K562 (cell line): Measurements from ENCODE around the gene KCNMB2. TPM values are rescaled to one million over a fixed set of nuclear protein-coding genes. Genes with fewer than 3 reads are reported as not detected.

Source experiments
- ATAC-seq: fragments of 200-7000 bp; cut with Tn5 transposase; 3 replicates; pipeline ENCODE4 v1.9.1; 2020; ENCODE audit warnings: moderate library complexity
- BruUV-seq: library from RNA; stranded (reverse); fragments of 400-500 nt; replicated peaks from 2 replicates; lab custom pipeline; 2021; lab: Mats Ljungman, UMichigan
- CTCF ChIA-PET: fragments of 300-600 bp; formaldehyde crosslinking; extraction: SDS; loops from one replicate; lab custom pipeline; 2021; ENCODE audit warnings: low intra/inter-chr PET ratio; lab: Yijun Ruan, JAX
- POLR2A ChIA-PET: fragments of 300-600, 350-650 bp; sonication (Branson Sonifier 250); formaldehyde crosslinking; extraction: SDS; loops from one replicate; lab custom pipeline; 2021; ENCODE audit warnings: antibody characterized with exemption, inconsistent platforms; lab: Yijun Ruan, JAX
- DNase-seq, 4 experiments: peaks; one replicate each; pipeline versions ENCODE4 v3.0.0 to v3.0.0-alpha.2; 2011 to 2018; ENCODE audit warnings: low spot score in 3 of 4, mixed read lengths in 3 of 4; ENCODE audit errors: extremely low read depth in 1 of 4
- FAIRE-seq: peaks from 2 replicates; lab custom pipeline; 2011; peaks lifted over from hg19 to GRCh38; lab: Jason Lieb, UNC
- H2AFZ ChIP-seq: 2 replicates; pipeline ENCODE4 v1.6.0; 2011; ENCODE audit warnings: low read depth, low read length, control low read depth, inconsistent platforms
- H3K27ac ChIP-seq: fragments of 200-600 bp; 3 replicates; pipeline ENCODE4 v1.8.0; 2011; ENCODE audit warnings: low read depth, mild to moderate bottlenecking, control low read depth, inconsistent platforms, low read length, moderate library complexity, mixed read lengths; ENCODE audit errors: extremely low read depth
- H3K27me3 ChIP-seq, 2 experiments: fragments of 300-600 bp in 1 of 2; 2 replicates in 1 of 2; 3 replicates in 1 of 2; pipeline versions ENCODE4 v1.6.0 to v1.8.0; 2011; ENCODE audit warnings: inconsistent platforms in 2 of 2, low read length in 2 of 2, mild to moderate bottlenecking in 1 of 2, mixed read lengths in 1 of 2, moderate library complexity in 1 of 2; ENCODE audit not compliant: control insufficient read depth in 2 of 2, insufficient read depth in 2 of 2
- H3K36me3 ChIP-seq: fragments of 300-600 bp; 3 replicates; pipeline ENCODE4 v1.8.0; 2011; ENCODE audit warnings: mild to moderate bottlenecking, low read length, inconsistent platforms; ENCODE audit not compliant: control insufficient read depth, insufficient read depth
- H3K4me1 ChIP-seq, 2 experiments: fragments of 200-600 bp in 1 of 2; replicated peaks in 1 of 2; 2 replicates in 1 of 2; 3 replicates in 1 of 2; pipeline versions ENCODE4 v1.5.1 to v1.8.0; 2011; ENCODE audit warnings: inconsistent platforms in 2 of 2, low read length in 2 of 2, mild to moderate bottlenecking in 1 of 2, mixed read lengths in 1 of 2, moderate library complexity in 1 of 2; ENCODE audit not compliant: control insufficient read depth in 2 of 2, insufficient read depth in 2 of 2
- H3K4me2 ChIP-seq: 2 replicates; pipeline ENCODE4 v1.6.1; 2011; ENCODE audit warnings: low read length, control low read depth, inconsistent platforms, mixed read lengths; ENCODE audit not compliant: insufficient read depth
- H3K4me3 ChIP-seq: fragments of 200-600 bp; sonication (generic), shearing (Covaris generic); 2 replicates; pipeline ENCODE4 v1.5.1; 2016; ENCODE audit warnings: control low read depth, inconsistent platforms
- H3K79me2 ChIP-seq: fragments of 200-600 bp; 3 replicates; pipeline ENCODE4 v1.8.0; 2011; ENCODE audit warnings: low read length, inconsistent platforms; ENCODE audit not compliant: control insufficient read depth, insufficient read depth
- H3K9ac ChIP-seq, 2 experiments: 2 replicates each; pipeline versions ENCODE4 v1.6.0 to v1.6.1; 2011; ENCODE audit warnings: low read depth in 2 of 2, low read length in 2 of 2, control low read depth in 1 of 2, inconsistent platforms in 1 of 2, mild to moderate bottlenecking in 1 of 2, mixed read lengths in 1 of 2; ENCODE audit not compliant: insufficient read depth in 1 of 2
- H3K9me1 ChIP-seq: one replicate; pipeline ENCODE4 v1.6.0; 2011; ENCODE audit warnings: inconsistent platforms, mild to moderate bottlenecking, low read length, moderate library complexity; ENCODE audit not compliant: control insufficient read depth, insufficient read depth
- H3K9me3 ChIP-seq: replicated peaks from 2 replicates; pipeline ENCODE4 v1.5.1; 2011; ENCODE audit warnings: low read depth, low read length, inconsistent platforms; ENCODE audit not compliant: control insufficient read depth, insufficient read depth
- H4K20me1 ChIP-seq: replicated peaks from 2 replicates; pipeline ENCODE4 v1.6.1; 2011; ENCODE audit warnings: low read length, inconsistent platforms, mixed read lengths; ENCODE audit not compliant: control insufficient read depth, insufficient read depth
- ADNP ChIP-seq: fragments of 200-800 bp; sonication (Bioruptor generic); IDR thresholded peaks from 2 replicates; pipeline ENCODE4 v1.6.1; 2016; ENCODE audit warnings: missing genetic modification characterization, missing compliant biosample characterization
- FUS ChIP-seq: fragments of 200-400 bp; formaldehyde crosslinking; optimal IDR thresholded peaks from 2 replicates; pipeline ENCODE3; 2017; ENCODE audit warnings: low read depth, low read length
- PHB2 ChIP-seq: fragments of 450-650 bp; IDR thresholded peaks from 2 replicates; pipeline ENCODE4 v1.6.1; 2017; ENCODE audit warnings: low read depth
- SAFB ChIP-seq: fragments of 200-400 bp; formaldehyde crosslinking; IDR thresholded peaks from 2 replicates; pipeline ENCODE4 v1.6.1; 2017; ENCODE audit warnings: low read depth, low read length, borderline replicate concordance
- SMAD2 ChIP-seq: fragments of 150-350 bp; IDR thresholded peaks from 2 replicates; pipeline ENCODE4 v1.6.1; 2014; ENCODE audit warnings: low read depth, mild to moderate bottlenecking, low read length
- SREBF1 ChIP-seq: fragments of 150-350 bp; IDR thresholded peaks from 2 replicates; pipeline ENCODE4 v1.6.1; 2014; ENCODE audit warnings: antibody characterized with exemption, low read depth, low read length, borderline replicate concordance
- WGBS: fragments of 100-300 bp; shearing (Covaris generic); methylation state at CpG from one replicate; pipeline ENCODE4 v1.1.6; 2016; ENCODE audit warnings: low coverage, mixed read lengths; ENCODE audit not compliant: insufficient coverage; ENCODE audit errors: missing lambda C conversion rate; 5-methylcytosine and 5-hydroxymethylcytosine counted together
- in situ Hi-C: fragments of 300-500 bp; cut with MboI; formaldehyde crosslinking; loops from 4 replicates; pipeline ENCODE4 v1.15.0; 2018; ENCODE audit warnings: inconsistent platforms, mixed read lengths
- intact Hi-C: fragments of 100-400 bp; cut with micrococcal nuclease; formaldehyde crosslinking; loops from 2 replicates; pipeline ENCODE4 v1.14.2; 2022
- polyA plus RNA-seq, 8 experiments: library from polyadenylated mRNA; depleted of rRNA in 4 of 8; stranded (reverse) in 5 of 8; unstranded in 3 of 8; fragments of >200 nt; fragmentation: Nextera tagmentation in 2 of 8; fragmentation: Illumina TruSeq in 1 of 8; extraction: Ambion mirVana in 2 of 8; extraction: Trizol in 1 of 8; gene quantifications; 2 replicates each; pipeline versions ENCODE4 v1.2.1 to v1.2.3, GENCODE V29; 2011 to 2014; ENCODE audit warnings: inconsistent platforms in 1 of 8, missing spikeins in 1 of 8
- total RNA-seq, 7 experiments: library from RNA; depleted of rRNA in 6 of 7; stranded (reverse); fragments of >200 nt in 6 of 7; fragmentation: Illumina TruSeq in 2 of 7; extraction: Trizol in 2 of 7; gene quantifications; 2 replicates each; pipeline versions ENCODE4 v1.2.1 to v1.2.3, GENCODE V29; 2011 to 2021; ENCODE audit warnings: low replicate concordance in 1 of 7
- TF ChIP-seq, protein P1 (sequence below): fragments of 450-650 bp; conservative IDR thresholded peaks from 2 replicates; pipeline ENCODE4 v1.6.1; 2016; ENCODE audit warnings: missing genetic modification characterization, low read depth, mild to moderate bottlenecking, missing compliant biosample characterization, moderate library complexity
- TF ChIP-seq, protein P2 (sequence below): fragments of 250-450 bp; sonication (Bioruptor Pico); IDR thresholded peaks from 2 replicates; pipeline ENCODE4 v1.9.0; 2021; ENCODE audit warnings: mild to moderate bottlenecking
- TF ChIP-seq, protein P3 (sequence below): fragments of 250-450 bp; sonication (Bioruptor Pico); IDR thresholded peaks from 2 replicates; pipeline ENCODE4 v1.4.0; 2020; ENCODE audit warnings: borderline replicate concordance

KCNMB2 gene
- total and polyA plus RNA-seq, 9 of the 15 experiments (the other 6 are each of a cell fraction or from before 2014, with no cell fraction given) = 0.04 to 0.15 TPM; not detected in 7

DNA sequence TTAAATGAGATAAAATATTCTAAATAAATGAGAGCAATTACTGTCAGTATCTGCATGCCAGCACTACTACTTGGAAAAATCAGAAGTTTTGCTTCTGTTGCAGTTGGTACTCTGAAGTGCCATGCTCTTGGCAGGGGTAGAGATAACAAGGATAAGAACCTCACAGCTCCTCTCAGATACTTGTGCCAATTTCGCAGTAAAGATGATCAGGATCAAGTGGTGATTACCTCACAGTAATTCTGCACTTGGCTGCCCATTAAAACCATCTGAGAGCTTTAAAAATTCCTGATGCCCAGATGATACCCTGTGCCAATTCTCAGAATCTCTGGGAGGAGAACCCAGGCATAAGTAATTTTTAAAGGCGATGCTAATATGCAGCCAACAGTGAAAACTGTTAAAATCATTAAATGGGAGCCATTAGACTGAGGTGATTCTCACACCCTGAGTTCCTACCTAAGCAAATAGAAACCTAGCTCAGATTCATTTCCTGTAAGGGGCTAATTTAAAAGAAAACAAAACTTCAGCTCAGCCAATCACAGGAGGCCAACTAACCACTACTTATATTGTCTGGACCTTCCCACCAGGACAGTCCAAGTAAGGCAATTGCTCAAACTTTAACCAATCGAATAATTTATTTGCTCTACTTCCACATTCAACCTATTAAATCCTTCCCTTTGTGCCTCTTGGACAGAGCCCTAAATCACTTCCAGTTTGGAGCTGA, 171.2 kb downstream of the KCNMB2 start:
- FAIRE-seq (no peak), ATAC-seq (no peak), DNase-seq (no peak)
- H3K27ac ChIP-seq = no peak overlapping the region
- no peak overlapping the region for H2AFZ ChIP-seq
- WGBS = 0% methylated on average over 3 of the region's 3 CpGs
- ChIA-PET CTCF (no interaction called here), POLR2A (interaction anchor here (1.0 kb wide), 1 partner anchor 22 kb away, joined by 3 read pairs; no protein-coding TSS in a partner anchor)
- TF ChIP-seq FUS (no peak), PHB2 (no peak), SMAD2 (no peak), ADNP (tag) (no peak), SREBF1 (no peak), SAFB (no peak)
- TF ChIP-seq, protein P1, sequence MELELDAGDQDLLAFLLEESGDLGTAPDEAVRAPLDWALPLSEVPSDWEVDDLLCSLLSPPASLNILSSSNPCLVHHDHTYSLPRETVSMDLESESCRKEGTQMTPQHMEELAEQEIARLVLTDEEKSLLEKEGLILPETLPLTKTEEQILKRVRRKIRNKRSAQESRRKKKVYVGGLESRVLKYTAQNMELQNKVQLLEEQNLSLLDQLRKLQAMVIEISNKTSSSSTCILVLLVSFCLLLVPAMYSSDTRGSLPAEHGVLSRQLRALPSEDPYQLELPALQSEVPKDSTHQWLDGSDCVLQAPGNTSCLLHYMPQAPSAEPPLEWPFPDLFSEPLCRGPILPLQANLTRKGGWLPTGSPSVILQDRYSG = no peak
- TF ChIP-seq, protein P2, sequence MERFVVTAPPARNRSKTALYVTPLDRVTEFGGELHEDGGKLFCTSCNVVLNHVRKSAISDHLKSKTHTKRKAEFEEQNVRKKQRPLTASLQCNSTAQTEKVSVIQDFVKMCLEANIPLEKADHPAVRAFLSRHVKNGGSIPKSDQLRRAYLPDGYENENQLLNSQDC (CRISPR knock-in tag) = no peak
- TF ChIP-seq, protein P3, sequence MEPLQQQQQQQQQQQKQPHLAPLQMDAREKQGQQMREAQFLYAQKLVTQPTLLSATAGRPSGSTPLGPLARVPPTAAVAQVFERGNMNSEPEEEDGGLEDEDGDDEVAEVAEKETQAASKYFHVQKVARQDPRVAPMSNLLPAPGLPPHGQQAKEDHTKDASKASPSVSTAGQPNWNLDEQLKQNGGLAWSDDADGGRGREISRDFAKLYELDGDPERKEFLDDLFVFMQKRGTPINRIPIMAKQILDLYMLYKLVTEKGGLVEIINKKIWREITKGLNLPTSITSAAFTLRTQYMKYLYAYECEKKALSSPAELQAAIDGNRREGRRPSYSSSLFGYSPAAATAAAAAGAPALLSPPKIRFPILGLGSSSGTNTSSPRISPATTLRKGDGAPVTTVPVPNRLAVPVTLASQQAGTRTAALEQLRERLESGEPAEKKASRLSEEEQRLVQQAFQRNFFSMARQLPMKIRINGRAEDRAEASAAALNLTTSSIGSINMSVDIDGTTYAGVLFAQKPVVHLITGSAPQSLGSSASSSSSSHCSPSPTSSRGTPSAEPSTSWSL (CRISPR knock-in tag) = no peak
- no peak overlapping the region for H3K4me3 ChIP-seq
- H3K4me1 ChIP-seq = no peaks in the 10 kb centered on the region
- no peak overlapping the region for H3K9ac ChIP-seq
- in situ Hi-C loops (no loop called here), intact Hi-C loops (no loop called here)
- no TSS peak for BruUV-seq
- no peaks in the 10 kb centered on the region for H3K9me1 ChIP-seq
- no peaks in the 10 kb centered on the region for H3K79me2 ChIP-seq
- H3K36me3 ChIP-seq = no peaks in the 10 kb centered on the region
- no peak overlapping the region for H3K4me2 ChIP-seq
- no peaks in the 10 kb centered on the region for H3K9me3 ChIP-seq
- no peaks in the 10 kb centered on the region for H4K20me1 ChIP-seq
- H3K27me3 ChIP-seq = no peaks in the 10 kb centered on the region
